ENCODE results near the gene ZNF468.

- no peak for TF ChIP-seq ZFP36 (IDR thresholded peaks at IDR 0.05; ENCODE audit: borderline replicate concordance, partially characterized antibody)
- TF ChIP-seq CTCF (IDR thresholded peaks at IDR 0.05) = no peak
- no peak for TF ChIP-seq MAX (IDR thresholded peaks at IDR 0.05)
- TF ChIP-seq USF2 (IDR thresholded peaks at IDR 0.05) = no peak
- no peak for TF ChIP-seq RAD21 (conservative IDR thresholded peaks at IDR 0.05 in 1 of 2, IDR thresholded peaks at IDR 0.05 in 1 of 2)
- no peak for TF ChIP-seq NR3C1 (IDR thresholded peaks at IDR 0.05)
- no peak for TF ChIP-seq EP300 (IDR thresholded peaks at IDR 0.05)
- TF ChIP-seq ELK1 (IDR thresholded peaks at IDR 0.05; ENCODE audit: low read depth, low read length) = no peak
- no peak for TF ChIP-seq REST (IDR thresholded peaks at IDR 0.05)
- TF ChIP-seq RFX5 (IDR thresholded peaks at IDR 0.05) = no peak
- no peak for TF ChIP-seq POLR2A (IDR thresholded peaks at IDR 0.05; ENCODE audit: low read length)
- TF ChIP-seq JUNB (IDR thresholded peaks at IDR 0.05) = no peak
Observed at GRCh38 chr19:52825765-52826164, 31.7 kb downstream of the ZNF468 start.
